ENCODE data around the gene DUXA.
"Not testable (repeated sequence)": the region's sequence is repeated elsewhere in the genome, so short reads cannot be mapped to it uniquely, and the experiment has no call there.

DUXA gene

GRCh38 chr19:57167385-57167784 lies at the start of gene DUXA:
TSS of gene DUXA (minus strand) at chr19:57167485. CDS start at chr19:57167443, 42 bp downstream.
- H3K27ac ChIP-seq = no peak within 1 kb of the TSS
- TF ChIP-seq ZFX (IDR thresholded peaks at IDR 0.05; ENCODE audit: borderline replicate concordance) (no peak), CTCF (IDR thresholded peaks at IDR 0.05) (no peak)

GRCh38 chr19:57212109-57212508 lies 44.8 kb upstream of the DUXA start:
- TF ChIP-seq CTCF (IDR thresholded peaks at IDR 0.05) = no peak
- TF ChIP-seq ZFX (IDR thresholded peaks at IDR 0.05; ENCODE audit: borderline replicate concordance) = no peak
- H3K27ac ChIP-seq = no peak overlapping the region

- no peak overlapping the region for H3K27ac ChIP-seq
- TF ChIP-seq CTCF (IDR thresholded peaks at IDR 0.05) (no peak), ZFX (IDR thresholded peaks at IDR 0.05; ENCODE audit: borderline replicate concordance) (no peak)
Measured at GRCh38 chr19:57210381-57210780, 43.1 kb upstream of the DUXA start.

- TF ChIP-seq ZFX (IDR thresholded peaks at IDR 0.05; ENCODE audit: borderline replicate concordance) (no peak), CTCF (IDR thresholded peaks at IDR 0.05) (no peak)
- H3K27ac ChIP-seq = no peak overlapping the region
Measured at GRCh38 chr19:57202160-57202559, 34.9 kb upstream of the DUXA start.

- not testable (repeated sequence) for H3K27ac ChIP-seq
Measured at GRCh38 chr19:57197874-57198273, 30.6 kb upstream of the DUXA start.

- no peak for TF ChIP-seq CTCF (IDR thresholded peaks at IDR 0.05)
- no peak for TF ChIP-seq ZFX (IDR thresholded peaks at IDR 0.05; ENCODE audit: borderline replicate concordance)
- no peak overlapping the region for H3K27ac ChIP-seq
Measured at GRCh38 chr19:57192993-57193392, 25.7 kb upstream of the DUXA start.

GRCh38 chr19:57192077-57192420 lies 24.8 kb upstream of the DUXA start:
- peak overlapping the region; percentile 85 for H3K27ac ChIP-seq
- TF ChIP-seq CTCF (IDR thresholded peaks at IDR 0.05) (no peak), ZFX (IDR thresholded peaks at IDR 0.05; ENCODE audit: borderline replicate concordance) (no peak)

Measured in 22Rv1 (cell line).